ENCODE data around the gene UBD.

- TF ChIP-seq BCL3 (IDR thresholded peaks at IDR 0.05; ENCODE audit: borderline replicate concordance, insufficient read depth, low read depth, low read length, poor library complexity, severe bottlenecking) (no peak), REST (IDR thresholded peaks at IDR 0.05; ENCODE audit: low read depth, low read length) (no peak), DPF2 (IDR thresholded peaks at IDR 0.05) (no peak), HDAC6 (IDR thresholded peaks at IDR 0.05; ENCODE audit: unreplicated experiment) (no peak), ESRRA (IDR thresholded peaks at IDR 0.05; ENCODE audit: low read length) (no peak), NR2C2 (IDR thresholded peaks at IDR 0.05; ENCODE audit: borderline replicate concordance, control insufficient read depth, insufficient read length, low read depth) (no peak), NBN (IDR thresholded peaks at IDR 0.05) (no peak), TBL1XR1 (IDR thresholded peaks at IDR 0.05; ENCODE audit: low read depth, low read length) (no peak), CTCF (IDR thresholded peaks at IDR 0.05 in 2 of 3, conservative IDR thresholded peaks at IDR 0.05 in 1 of 3; ENCODE audit: control insufficient read depth in 2 of 3, extremely low read depth in 1 of 3, insufficient read depth in 1 of 3, low read depth in 3 of 3, low read length in 3 of 3) (no peak), FOS (IDR thresholded peaks at IDR 0.05; ENCODE audit: borderline replicate concordance, extremely low read depth, insufficient read length) (no peak)
Measured at GRCh38 chr6:29528300-29528931, 31.1 kb downstream of the UBD start.

Data from GM12878 (cell line).